Fibroblast of pulmonary artery (primary cell): Measurements from ENCODE around the gene FTO.

Experiments used
- DNase-seq: peaks from one replicate; pipeline ENCODE4 v3.0.0-alpha.2; 2010; ENCODE audit warnings: low read depth
- H3K4me3 ChIP-seq: replicated peaks from 2 replicates; pipeline ENCODE4 v1.5.1; 2011; ENCODE audit warnings: low read depth, mild to moderate bottlenecking, control low read depth, low read length, moderate library complexity
- CTCF ChIP-seq: IDR thresholded peaks from 2 replicates; pipeline ENCODE4 v1.5.1; 2011; ENCODE audit warnings: mild to moderate bottlenecking, control low read depth, low read length, inconsistent platforms; ENCODE audit errors: missing control alignments

Gene FTO

GRCh38 chr16:53984936-53985335, 281.0 kb downstream of the FTO start:
- TF ChIP-seq CTCF: no peak
- H3K4me3 ChIP-seq: no peak overlapping the region
- DNase-seq: no peak

- DNase-seq: no peak
- H3K4me3 ChIP-seq: no peak overlapping the region
- no peak for TF ChIP-seq CTCF
Observed at GRCh38 chr16:53985861-53986260, 281.9 kb downstream of the FTO start.

DNA sequence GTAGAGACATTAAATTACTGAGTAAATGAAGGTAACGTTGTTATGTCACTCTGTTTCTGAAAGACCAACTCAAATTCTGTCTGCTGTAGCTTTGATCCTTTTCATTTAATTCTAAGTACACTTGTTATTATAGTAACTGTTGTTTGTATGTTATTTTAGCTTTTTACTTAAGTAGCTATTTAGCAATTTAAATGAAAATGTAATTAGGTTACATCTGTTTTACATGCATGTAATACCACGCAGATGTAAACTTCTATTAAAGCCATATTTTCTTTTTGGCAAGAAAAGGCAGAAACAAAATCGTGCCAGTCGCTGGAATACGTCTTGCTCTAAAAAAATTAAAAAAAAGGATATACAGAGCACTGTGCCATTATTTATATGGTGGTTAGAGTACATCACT, 282.8 kb downstream of the FTO start:
- DNase-seq: no peak
- no peak for TF ChIP-seq CTCF
- no peak overlapping the region for H3K4me3 ChIP-seq

GRCh38 chr16:53988136-53988535, 284.2 kb downstream of the FTO start:
- DNase-seq: no peak
- no peak for TF ChIP-seq CTCF
- no peak overlapping the region for H3K4me3 ChIP-seq

DNA sequence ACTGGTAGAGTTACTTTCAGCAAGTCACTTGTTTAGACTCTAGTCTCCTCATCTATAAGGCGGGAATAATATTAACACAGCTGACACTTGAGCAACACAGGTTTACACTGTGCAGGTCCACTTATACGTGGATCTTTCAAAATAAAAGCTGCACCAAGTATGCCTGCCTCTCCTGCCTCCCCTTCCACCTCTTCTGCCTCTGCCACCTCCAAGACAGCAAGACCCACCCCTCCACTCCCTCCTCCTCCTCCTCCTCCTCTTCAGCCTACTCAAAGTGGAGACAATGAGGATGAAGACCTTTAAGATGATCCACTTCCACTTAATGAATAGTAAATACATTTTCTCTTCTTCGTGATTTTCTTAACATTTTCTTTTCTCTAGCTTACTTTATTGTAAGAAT, 285.6 kb downstream of the FTO start:
- no peak overlapping the region for H3K4me3 ChIP-seq
- TF ChIP-seq CTCF: no peak
- DNase-seq: no peak

- DNase-seq: peak; percentile 39
- no peak overlapping the region for H3K4me3 ChIP-seq
- no peak for TF ChIP-seq CTCF
Observed at GRCh38 chr16:53991754-53992378, 287.9 kb downstream of the FTO start.

GRCh38 chr16:53995378-53995777, 291.4 kb downstream of the FTO start:
- no peak overlapping the region for H3K4me3 ChIP-seq
- TF ChIP-seq CTCF: no peak
- DNase-seq: no peak
